Activated B cell treated with CpG ODN at 0.5 μM for 24 hours (primary cell): ENCODE results near the gene MACROD2. TPM values are rescaled to one million over a fixed set of nuclear protein-coding genes. Genes with fewer than 3 reads are reported as not detected.
"Not testable (repeated sequence)": the region's sequence is repeated elsewhere in the genome, so short reads cannot be mapped to it uniquely, and the experiment has no call there.

ENCODE experiments used
- ATAC-seq: fragments of 200-7000 bp; cut with Tn5 transposase; one replicate; pipeline ENCODE4 v1.10.0; 2021; ENCODE audit warnings: low read depth, mild to moderate bottlenecking, moderate library complexity
- CTCF ChIA-PET: fragments of 350-600 bp; sonication (Branson Sonifier 250); formaldehyde crosslinking; loops from one replicate; lab custom pipeline; 2021; ENCODE audit warnings: antibody characterized with exemption; lab: Charles Lee
- POLR2A ChIA-PET: fragments of 350-600 bp; sonication (Branson Sonifier 250); formaldehyde crosslinking; loops from one replicate; lab custom pipeline; 2021; ENCODE audit warnings: antibody characterized with exemption; lab: Charles Lee
- DNase-seq: peaks from one replicate; pipeline ENCODE4 v3.0.0; 2022
- H3K27ac Mint-ChIP-seq: one replicate; pipeline ENCODE4 v1.8.0; 2020; ENCODE audit warnings: mixed read lengths
- H3K27me3 Mint-ChIP-seq: one replicate; pipeline ENCODE4 v1.8.0; 2021; ENCODE audit warnings: mixed read lengths
- H3K36me3 Mint-ChIP-seq: one replicate; pipeline ENCODE4 v1.8.0; 2021; ENCODE audit warnings: low read depth, mixed read lengths
- H3K4me1 Mint-ChIP-seq: one replicate; pipeline ENCODE4 v1.8.0; 2021; ENCODE audit warnings: mixed read lengths
- H3K4me3 Mint-ChIP-seq: one replicate; pipeline ENCODE4 v1.8.0; 2020; ENCODE audit warnings: mild to moderate bottlenecking, mixed read lengths
- H3K9me3 Mint-ChIP-seq: one replicate; pipeline ENCODE4 v1.8.0; 2020; ENCODE audit warnings: mixed read lengths
- intact Hi-C: fragments of 100-400 bp; cut with micrococcal nuclease; formaldehyde crosslinking; loops from one replicate; pipeline ENCODE4 v1.15.1; 2024
- total RNA-seq: library from RNA; stranded (reverse); gene quantifications from 2 replicates; pipeline ENCODE4 v1.2.3, GENCODE V29; 2022
- TF ChIP-seq, protein P1 (sequence below): fragments of 200-600 bp; IDR thresholded peaks from one replicate; pipeline ENCODE4 v1.8.0; 2022; ENCODE audit warnings: antibody characterized with exemption, mild to moderate bottlenecking

Gene MACROD2
- total RNA-seq, 1 donor from 2014 or later = 55.1 TPM

DNA sequence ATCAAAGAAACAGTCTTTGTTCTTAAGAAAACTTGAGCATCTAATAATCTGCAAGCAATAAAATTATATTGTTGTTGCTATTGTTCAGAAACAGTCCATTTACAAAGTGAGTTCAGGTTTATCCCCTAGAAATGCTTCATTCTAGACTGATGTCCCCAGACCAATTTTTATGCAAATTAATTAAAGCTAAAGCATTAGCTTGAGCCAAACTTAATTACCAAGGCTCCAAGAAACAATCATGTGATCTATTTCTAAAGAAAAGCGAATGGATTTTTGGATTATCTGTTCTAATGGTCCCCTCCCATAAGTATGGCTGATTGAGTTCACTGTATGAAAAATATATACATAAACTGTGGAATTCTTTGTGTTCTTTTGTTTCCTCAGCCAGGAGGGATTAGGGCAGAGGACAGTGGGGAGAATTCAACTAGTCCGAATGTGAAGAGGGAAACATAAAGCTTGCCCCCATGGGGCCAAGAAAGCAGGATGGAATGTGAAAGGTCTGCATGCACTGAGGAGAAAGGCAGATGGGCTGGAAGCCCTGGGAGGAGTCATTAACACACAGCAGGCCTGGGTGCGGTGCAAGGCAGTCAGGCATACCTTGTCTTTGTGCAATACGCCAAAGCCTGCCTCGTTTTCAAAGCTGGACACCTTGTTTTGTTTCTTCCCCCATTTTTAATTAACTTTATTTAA lies 1980.9 kb downstream of the MACROD2 start:
- H3K4me1 Mint-ChIP-seq = peaks cover 50% of the 10 kb centered on the region
- ATAC-seq = no peak
- POLR2A ChIA-PET = no interaction called here

DNA sequence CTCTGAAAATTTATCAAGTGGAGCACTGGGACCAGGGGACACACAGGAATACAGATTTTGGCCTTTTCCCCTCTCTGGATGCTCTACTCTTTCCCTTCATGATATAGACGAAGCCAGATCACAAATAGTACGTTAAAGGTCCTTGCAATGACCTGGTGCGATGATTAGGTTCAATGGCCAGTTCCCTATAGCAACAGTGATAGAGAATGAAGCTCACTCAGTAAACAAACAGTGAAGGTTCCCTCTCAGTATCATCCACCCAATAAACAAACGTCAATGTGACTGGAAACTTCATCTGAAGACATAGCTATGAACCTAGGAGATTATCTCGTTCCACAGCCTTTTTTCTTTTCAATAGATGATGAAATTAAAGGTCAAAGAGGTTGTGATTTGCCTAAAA lies 1981.7 kb downstream of the MACROD2 start:
- ATAC-seq = no peak
- peaks cover 58% of the 10 kb centered on the region for H3K4me1 Mint-ChIP-seq
- TF ChIP-seq, protein P1, sequence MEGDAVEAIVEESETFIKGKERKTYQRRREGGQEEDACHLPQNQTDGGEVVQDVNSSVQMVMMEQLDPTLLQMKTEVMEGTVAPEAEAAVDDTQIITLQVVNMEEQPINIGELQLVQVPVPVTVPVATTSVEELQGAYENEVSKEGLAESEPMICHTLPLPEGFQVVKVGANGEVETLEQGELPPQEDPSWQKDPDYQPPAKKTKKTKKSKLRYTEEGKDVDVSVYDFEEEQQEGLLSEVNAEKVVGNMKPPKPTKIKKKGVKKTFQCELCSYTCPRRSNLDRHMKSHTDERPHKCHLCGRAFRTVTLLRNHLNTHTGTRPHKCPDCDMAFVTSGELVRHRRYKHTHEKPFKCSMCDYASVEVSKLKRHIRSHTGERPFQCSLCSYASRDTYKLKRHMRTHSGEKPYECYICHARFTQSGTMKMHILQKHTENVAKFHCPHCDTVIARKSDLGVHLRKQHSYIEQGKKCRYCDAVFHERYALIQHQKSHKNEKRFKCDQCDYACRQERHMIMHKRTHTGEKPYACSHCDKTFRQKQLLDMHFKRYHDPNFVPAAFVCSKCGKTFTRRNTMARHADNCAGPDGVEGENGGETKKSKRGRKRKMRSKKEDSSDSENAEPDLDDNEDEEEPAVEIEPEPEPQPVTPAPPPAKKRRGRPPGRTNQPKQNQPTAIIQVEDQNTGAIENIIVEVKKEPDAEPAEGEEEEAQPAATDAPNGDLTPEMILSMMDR = no peak
- H3K36me3 Mint-ChIP-seq = peaks cover 38% of the 10 kb centered on the region
- no peak for DNase-seq
- intact Hi-C loops = no loop called here
- no peak overlapping the region for H3K4me3 Mint-ChIP-seq
- no peaks in the 10 kb centered on the region for H3K27me3 Mint-ChIP-seq
- H3K27ac Mint-ChIP-seq = no peak overlapping the region
- peaks cover 15% of the 10 kb centered on the region for H3K9me3 Mint-ChIP-seq
- CTCF ChIA-PET = no interaction called here
- POLR2A ChIA-PET = no interaction called here

More for the DNA sequence above, 1980.9 kb downstream of the MACROD2 start:
- DNase-seq = no peak
- Mint-ChIP-seq H3K9me3 (peaks cover 17% of the 10 kb centered on the region), H3K4me3 (no peak overlapping the region), H3K36me3 (peaks cover 39% of the 10 kb centered on the region), H3K27me3 (no peaks in the 10 kb centered on the region), H3K27ac (no peak overlapping the region)
- TF ChIP-seq, protein P1 = no peak
- CTCF ChIA-PET = no interaction called here
- intact Hi-C loops = loop anchor here (1.0 kb wide), 1 partner anchor 10 kb away; no protein-coding TSS in a partner anchor

DNA sequence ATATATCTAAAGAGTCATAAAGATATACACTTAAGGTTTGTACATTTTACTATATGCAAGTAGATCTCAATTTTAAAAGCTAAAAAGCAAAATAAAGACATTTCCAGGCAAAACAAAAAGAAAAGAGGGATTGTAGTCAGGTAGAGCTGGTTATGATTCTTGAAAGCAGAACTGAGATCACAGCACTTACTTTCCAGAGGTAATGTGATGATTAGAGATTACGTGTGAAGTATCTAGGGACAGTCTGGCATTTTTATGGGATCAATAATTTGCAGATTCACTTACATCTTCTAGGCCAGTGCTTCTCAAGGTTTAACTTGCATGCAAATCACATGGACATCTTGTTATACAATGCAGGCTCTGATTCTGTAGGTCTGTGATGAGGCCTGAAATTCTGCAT lies 1982.4 kb downstream of the MACROD2 start:
- peak overlapping the region; percentile 19 for H3K27ac Mint-ChIP-seq
- POLR2A ChIA-PET = interaction anchor here (0.9 kb wide), 2 partner anchors 16 to 45 kb away, joined by 4 read pairs; no protein-coding TSS in a partner anchor
- CTCF ChIA-PET = no interaction called here
- DNase-seq = no peak
- ATAC-seq = no peak
- TF ChIP-seq, protein P1 = no peak
- peaks cover 37% of the 10 kb centered on the region for H3K36me3 Mint-ChIP-seq
- H3K27me3 Mint-ChIP-seq = no peaks in the 10 kb centered on the region
- no peak overlapping the region for H3K4me3 Mint-ChIP-seq
- peaks cover 12% of the 10 kb centered on the region for H3K9me3 Mint-ChIP-seq
- peaks cover 63% of the 10 kb centered on the region for H3K4me1 Mint-ChIP-seq
- intact Hi-C loops = no loop called here

DNA sequence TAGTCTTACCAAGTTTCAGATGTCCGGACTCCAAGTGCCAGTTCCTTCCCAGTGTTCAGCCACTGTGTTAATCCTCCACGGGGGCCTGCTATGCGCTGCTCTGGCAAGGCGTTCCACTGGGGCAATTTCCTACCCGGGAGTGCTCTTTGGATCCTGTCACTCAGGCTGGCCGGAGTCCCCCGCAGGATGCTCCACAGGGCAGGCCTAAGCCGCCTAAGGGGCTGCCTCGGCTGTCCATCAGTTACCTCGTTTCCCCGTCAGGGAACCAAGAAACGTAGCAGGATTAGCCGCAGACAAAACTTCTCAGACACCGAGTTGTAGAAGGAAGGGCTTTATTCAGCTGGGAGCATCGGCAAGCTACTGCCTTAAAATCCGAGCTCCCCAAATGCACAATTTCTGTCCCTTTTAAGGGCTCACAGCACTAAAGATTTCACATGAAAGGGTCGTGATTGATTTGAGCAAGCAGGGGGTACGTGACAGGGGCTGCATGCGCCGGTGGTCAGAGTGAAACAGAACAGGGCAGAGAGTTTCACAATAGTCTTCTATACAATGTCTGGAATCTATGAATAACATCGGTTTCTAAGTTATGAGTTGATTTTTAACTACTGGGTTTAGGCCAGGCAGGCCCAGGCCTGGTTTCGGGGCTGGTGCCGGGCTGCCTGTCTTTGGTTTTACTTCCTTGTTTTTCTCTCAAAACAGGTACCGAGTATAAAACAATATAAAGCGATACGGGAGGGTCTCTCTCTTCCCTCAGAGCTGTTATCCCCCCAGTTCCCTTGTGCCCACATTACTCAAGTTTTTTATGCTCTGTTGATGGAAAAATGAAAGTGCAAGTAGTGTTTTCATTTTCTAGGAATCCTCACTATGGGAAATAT lies 1990.4 kb downstream of the MACROD2 start:
- ATAC-seq (peak; percentile 53), DNase-seq (peak; percentile 46)
- intact Hi-C loops = loop anchor here (1.0 to 10.0 kb wide), 12 partner anchors 9 to 1153 kb away; partner anchors contain the start of gene KIF16B
- POLR2A ChIA-PET = interaction anchor here (1.0 to 1.9 kb wide), 9 partner anchors 18 to 173 kb away, joined by 3 to 12 read pairs (median 3); no protein-coding TSS in a partner anchor
- Mint-ChIP-seq H3K4me3 (peak overlapping the region; percentile 86), H3K27ac (peak overlapping the region; percentile 97), H3K36me3 (peaks cover 35% of the 10 kb centered on the region), H3K4me1 (peaks cover 66% of the 10 kb centered on the region)
- H3K9me3 Mint-ChIP-seq, H3K27me3 Mint-ChIP-seq, CTCF ChIA-PET: not testable (repeated sequence)

DNA sequence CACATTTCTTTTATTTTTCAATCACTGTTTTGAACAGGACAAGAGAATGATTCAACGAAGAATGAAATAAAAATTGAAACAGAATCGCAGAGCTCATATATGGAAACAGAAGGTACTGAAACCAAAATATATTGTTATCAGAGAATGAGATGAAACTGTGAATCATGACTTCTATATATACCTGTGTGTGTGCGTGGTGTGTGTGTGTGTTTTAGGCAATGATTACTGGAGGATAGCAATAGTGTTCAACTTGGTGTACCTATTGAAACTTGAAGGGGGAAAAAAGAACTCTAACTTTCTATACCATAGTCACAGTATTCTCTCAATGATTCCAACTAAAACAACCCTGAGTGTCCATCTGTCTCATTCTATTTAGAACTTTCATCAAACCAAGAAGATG lies 1991.4 kb downstream of the MACROD2 start:
- TF ChIP-seq, protein P1 = no peak
- Mint-ChIP-seq H3K27ac (peak overlapping the region; percentile 97), H3K4me3 (peak overlapping the region; percentile 86), H3K4me1 (peaks cover 64% of the 10 kb centered on the region), H3K27me3 (no peaks in the 10 kb centered on the region), H3K9me3 (no peaks in the 10 kb centered on the region), H3K36me3 (peaks cover 26% of the 10 kb centered on the region)
- DNase-seq (no peak), ATAC-seq (peak; percentile 81)
- intact Hi-C loops = loop anchor here (1.0 to 10.0 kb wide), 12 partner anchors 10 to 1154 kb away; partner anchors contain the start of gene KIF16B
- ChIA-PET CTCF (no interaction called here), POLR2A (interaction anchor here (0.7 to 1.9 kb wide), 10 partner anchors 19 to 172 kb away, joined by 3 to 12 read pairs (median 3); no protein-coding TSS in a partner anchor)
